PFSK-1 (cell line): Measurements from ENCODE around the gene PCNT.

Experiments used
- FOXP2 ChIP-seq: optimal IDR thresholded peaks from 2 replicates; pipeline ENCODE3; 2011; ENCODE audit warnings: borderline replicate concordance, control low read depth, inconsistent platforms; ENCODE audit not compliant: insufficient read depth; ENCODE audit errors: extremely low read length, extremely low read depth
- POLR2AphosphoS5 ChIP-seq: IDR thresholded peaks from 2 replicates; pipeline ENCODE4 v1.6.1; 2012; ENCODE audit warnings: low read depth, mild to moderate bottlenecking, control low read depth, low read length, moderate library complexity
- SIN3A ChIP-seq: IDR thresholded peaks from 2 replicates; pipeline ENCODE4 v1.6.1; 2012; ENCODE audit warnings: mild to moderate bottlenecking, low read length, moderate library complexity, borderline replicate concordance; ENCODE audit not compliant: insufficient read depth
- TAF1 ChIP-seq: IDR thresholded peaks from 2 replicates; pipeline ENCODE4 v1.6.1; 2012; ENCODE audit warnings: low read length, control low read depth, borderline replicate concordance; ENCODE audit not compliant: insufficient read depth
- TF ChIP-seq, protein P1 (sequence below), 2 experiments: IDR thresholded peaks; 2 replicates each; pipeline versions ENCODE4 v1.6.1 to v1.8.0; 2011 to 2012; ENCODE audit warnings: low read depth in 2 of 2, low read length in 2 of 2, control low read depth in 1 of 2, inconsistent platforms in 1 of 2, mild to moderate bottlenecking in 1 of 2, moderate library complexity in 1 of 2; ENCODE audit not compliant: insufficient read depth in 1 of 2

Gene PCNT

DNA sequence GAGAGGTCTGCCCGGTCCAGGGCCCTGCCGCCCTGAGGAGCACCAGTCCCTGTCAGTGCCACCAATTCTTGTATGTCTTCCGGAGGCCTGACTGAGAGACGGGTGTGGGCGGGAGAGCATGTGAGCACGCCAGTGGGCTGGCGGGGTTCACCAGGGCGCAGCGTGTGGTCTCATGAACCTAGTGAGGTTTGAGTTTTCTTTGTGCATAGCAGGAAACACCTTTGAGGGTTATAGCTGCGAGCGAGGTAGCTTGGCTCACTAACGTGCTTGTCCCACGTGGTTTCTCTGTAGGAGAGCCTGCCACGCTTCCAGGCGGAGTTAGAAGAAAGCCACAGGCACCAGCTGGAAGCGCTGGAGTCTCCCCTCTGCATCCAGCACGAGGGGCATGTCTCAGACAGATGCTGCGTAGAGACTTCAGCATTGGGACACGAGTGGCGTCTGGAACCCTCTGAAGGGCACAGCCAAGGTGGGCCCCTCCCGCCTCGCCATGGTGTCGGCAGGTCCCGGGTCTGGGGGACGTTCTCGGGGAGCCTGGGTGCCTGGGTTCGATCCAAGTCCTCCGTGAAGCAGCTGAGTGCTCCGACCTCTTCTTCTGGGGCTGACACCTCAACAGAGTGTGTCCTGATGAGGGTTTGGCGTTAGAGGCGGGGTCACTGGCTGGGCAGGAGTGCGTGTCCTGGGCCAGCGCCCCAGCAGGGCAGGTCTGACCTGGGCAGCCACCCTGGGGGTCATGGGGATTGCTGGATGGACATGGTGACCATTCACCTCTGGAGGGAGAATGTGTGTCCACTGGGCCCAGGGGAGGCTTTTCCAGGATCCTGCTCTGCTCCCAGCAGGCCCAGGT is 31.4 kb downstream of the PCNT start:
- TF ChIP-seq FOXP2 (no peak), SIN3A (no peak), TAF1 (no peak), POLR2AphosphoS5 (no peak)
- TF ChIP-seq, protein P1, sequence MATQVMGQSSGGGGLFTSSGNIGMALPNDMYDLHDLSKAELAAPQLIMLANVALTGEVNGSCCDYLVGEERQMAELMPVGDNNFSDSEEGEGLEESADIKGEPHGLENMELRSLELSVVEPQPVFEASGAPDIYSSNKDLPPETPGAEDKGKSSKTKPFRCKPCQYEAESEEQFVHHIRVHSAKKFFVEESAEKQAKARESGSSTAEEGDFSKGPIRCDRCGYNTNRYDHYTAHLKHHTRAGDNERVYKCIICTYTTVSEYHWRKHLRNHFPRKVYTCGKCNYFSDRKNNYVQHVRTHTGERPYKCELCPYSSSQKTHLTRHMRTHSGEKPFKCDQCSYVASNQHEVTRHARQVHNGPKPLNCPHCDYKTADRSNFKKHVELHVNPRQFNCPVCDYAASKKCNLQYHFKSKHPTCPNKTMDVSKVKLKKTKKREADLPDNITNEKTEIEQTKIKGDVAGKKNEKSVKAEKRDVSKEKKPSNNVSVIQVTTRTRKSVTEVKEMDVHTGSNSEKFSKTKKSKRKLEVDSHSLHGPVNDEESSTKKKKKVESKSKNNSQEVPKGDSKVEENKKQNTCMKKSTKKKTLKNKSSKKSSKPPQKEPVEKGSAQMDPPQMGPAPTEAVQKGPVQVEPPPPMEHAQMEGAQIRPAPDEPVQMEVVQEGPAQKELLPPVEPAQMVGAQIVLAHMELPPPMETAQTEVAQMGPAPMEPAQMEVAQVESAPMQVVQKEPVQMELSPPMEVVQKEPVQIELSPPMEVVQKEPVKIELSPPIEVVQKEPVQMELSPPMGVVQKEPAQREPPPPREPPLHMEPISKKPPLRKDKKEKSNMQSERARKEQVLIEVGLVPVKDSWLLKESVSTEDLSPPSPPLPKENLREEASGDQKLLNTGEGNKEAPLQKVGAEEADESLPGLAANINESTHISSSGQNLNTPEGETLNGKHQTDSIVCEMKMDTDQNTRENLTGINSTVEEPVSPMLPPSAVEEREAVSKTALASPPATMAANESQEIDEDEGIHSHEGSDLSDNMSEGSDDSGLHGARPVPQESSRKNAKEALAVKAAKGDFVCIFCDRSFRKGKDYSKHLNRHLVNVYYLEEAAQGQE (IDR thresholded peaks at IDR 0.05; ENCODE audit: insufficient read depth in 1 of 2, low read depth in 2 of 2, low read length in 2 of 2), result no peak

DNA sequence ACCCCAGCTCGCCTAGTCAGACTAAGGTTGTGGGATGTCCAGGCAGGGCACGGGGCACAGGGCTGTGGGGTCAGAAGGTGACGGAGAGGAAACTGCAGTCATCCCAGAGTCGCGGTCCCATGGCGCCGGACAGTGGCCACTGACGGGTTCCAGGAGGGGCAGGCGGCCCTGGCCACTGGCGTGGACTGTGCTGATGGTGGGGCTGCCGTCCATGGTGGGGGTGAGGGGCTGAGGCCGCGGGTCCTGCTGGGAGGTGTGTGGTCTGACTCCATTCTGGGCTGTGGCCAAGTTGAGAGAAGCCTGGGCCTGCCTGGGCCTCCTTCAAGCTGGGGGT is 32.0 kb downstream of the PCNT start:
- TF ChIP-seq, protein P1 (IDR thresholded peaks at IDR 0.05; ENCODE audit: insufficient read depth in 1 of 2, low read depth in 2 of 2, low read length in 2 of 2), result no peak
- no peak for TF ChIP-seq SIN3A
- TF ChIP-seq FOXP2, result no peak
- TF ChIP-seq TAF1, result no peak
- no peak for TF ChIP-seq POLR2AphosphoS5

DNA sequence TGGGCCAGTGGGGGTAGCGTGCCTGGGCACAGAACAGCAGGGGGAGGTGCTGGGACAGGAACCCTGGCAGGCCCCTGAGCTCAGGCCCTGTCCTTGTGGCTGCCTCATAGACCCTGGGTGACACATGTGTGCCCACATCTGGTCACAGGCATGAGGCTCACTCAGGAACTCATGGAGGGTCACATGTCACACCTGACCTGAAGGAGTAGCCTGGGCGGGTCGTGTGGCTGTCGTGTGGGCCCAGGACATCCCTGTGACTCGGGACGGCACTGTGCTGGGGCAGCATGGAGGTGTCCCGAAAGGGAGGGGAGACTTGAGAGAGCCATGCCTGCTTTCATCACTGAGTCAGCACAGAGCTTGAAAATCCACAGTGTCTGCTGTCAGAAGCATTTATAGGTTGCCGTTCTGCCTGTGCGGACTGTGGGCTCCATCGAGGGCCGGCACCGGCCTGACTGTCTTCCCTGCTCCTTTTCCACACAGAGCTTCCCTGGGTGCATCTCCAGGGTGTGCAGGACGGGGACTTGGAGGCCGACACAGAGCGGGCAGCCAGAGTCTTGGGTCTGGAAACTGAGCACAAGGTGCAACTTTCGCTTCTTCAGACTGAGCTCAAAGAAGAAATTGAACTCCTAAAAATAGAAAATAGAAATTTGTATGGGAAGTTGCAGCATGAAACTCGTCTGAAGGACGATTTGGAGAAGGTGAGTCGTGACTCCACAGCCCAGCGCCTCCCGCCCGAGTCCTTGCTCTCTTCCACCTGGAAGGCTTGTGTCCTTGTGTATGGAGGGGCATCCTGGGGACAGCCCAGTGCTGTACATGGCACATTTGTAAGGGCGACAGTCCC is 32.8 kb downstream of the PCNT start:
- TF ChIP-seq POLR2AphosphoS5 (no peak), TAF1 (no peak)
- TF ChIP-seq, protein P1 (IDR thresholded peaks at IDR 0.05; ENCODE audit: insufficient read depth in 1 of 2, low read depth in 2 of 2, low read length in 2 of 2), result no peak

DNA sequence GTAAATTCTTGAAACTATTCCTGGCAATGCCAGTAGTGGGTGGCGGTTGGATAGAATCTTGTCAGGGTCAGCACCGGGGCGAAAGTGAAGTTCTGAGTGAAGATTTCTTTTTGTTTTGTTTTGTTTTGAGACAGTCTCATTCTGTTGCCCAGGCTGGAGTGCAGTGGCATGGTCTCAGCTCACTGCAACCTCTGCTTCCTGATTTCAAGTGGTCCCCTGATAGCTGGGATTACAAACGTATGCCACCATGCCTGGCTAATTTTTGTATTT is 33.3 kb downstream of the PCNT start:
- no peak for TF ChIP-seq SIN3A
- no peak for TF ChIP-seq FOXP2
- TF ChIP-seq POLR2AphosphoS5, result no peak
- no peak for TF ChIP-seq TAF1
- TF ChIP-seq, protein P1 (IDR thresholded peaks at IDR 0.05; ENCODE audit: insufficient read depth in 1 of 2, low read depth in 2 of 2, low read length in 2 of 2), result no peak
